Liver (tissue), 9 donors: Measurements from ENCODE around the gene CRACR2B. TPM values are rescaled to one million over a fixed set of nuclear protein-coding genes. Genes with fewer than 3 reads are reported as not detected.

Experiments used
- DNase-seq: peaks from one replicate; pipeline ENCODE4 v3.0.0-alpha.2; 2017; ENCODE audit warnings: low spot score
- H3K27ac ChIP-seq, 2 donors: one replicate each; pipeline ENCODE4 v1.7.0; 2013; ENCODE audit warnings: inconsistent platforms in 2 of 2, low read length in 2 of 2, control low read depth in 1 of 2, low read depth in 1 of 2, mild to moderate bottlenecking in 1 of 2
- H3K27me3 ChIP-seq, 4 donors: one replicate each; pipeline versions ENCODE4 v1.6.1 to v1.7.0; 2013; ENCODE audit warnings: low read length in 3 of 4, inconsistent platforms in 1 of 4, mild to moderate bottlenecking in 1 of 4, moderate library complexity in 1 of 4; ENCODE audit not compliant: control insufficient read depth in 4 of 4, insufficient read depth in 4 of 4
- H3K36me3 ChIP-seq, 4 donors: one replicate each; pipeline versions ENCODE4 v1.6.1 to v1.7.0; 2013; ENCODE audit warnings: low read length in 3 of 4, mild to moderate bottlenecking in 3 of 4, low read depth in 1 of 4, moderate library complexity in 1 of 4; ENCODE audit not compliant: control insufficient read depth in 4 of 4, insufficient read depth in 3 of 4
- H3K4me1 ChIP-seq, 4 donors: one replicate each; pipeline versions ENCODE4 v1.6.1 to v1.7.0; 2013; ENCODE audit warnings: low read length in 3 of 4, mild to moderate bottlenecking in 3 of 4, moderate library complexity in 1 of 4; ENCODE audit not compliant: control insufficient read depth in 4 of 4, insufficient read depth in 4 of 4
- H3K4me3 ChIP-seq, 3 donors: one replicate each; pipeline versions ENCODE4 v1.6.1 to v1.7.0; 2013; ENCODE audit warnings: low read length in 3 of 3, control low read depth in 1 of 3, low read depth in 1 of 3, mild to moderate bottlenecking in 1 of 3
- H3K9ac ChIP-seq, 2 donors: one replicate each; pipeline ENCODE4 v1.7.0; 2013; ENCODE audit warnings: low read length in 2 of 2, mild to moderate bottlenecking in 2 of 2, moderate library complexity in 2 of 2, control low read depth in 1 of 2, low read depth in 1 of 2
- H3K9me3 ChIP-seq, 4 donors: one replicate each; pipeline versions ENCODE4 v1.6.1 to v1.7.0; 2013; ENCODE audit warnings: low read length in 3 of 4; ENCODE audit not compliant: control insufficient read depth in 4 of 4
- FOXA1 ChIP-seq: IDR thresholded peaks from 2 replicates; pipeline ENCODE4 v1.6.1; 2016; ENCODE audit warnings: antibody characterized with exemption
- GABPA ChIP-seq, 2 donors: IDR thresholded peaks in 1 of 2; conservative IDR thresholded peaks in 1 of 2; 2 replicates each; pipeline ENCODE4 v1.6.1; 2016; ENCODE audit warnings: antibody characterized with exemption in 2 of 2, mild to moderate bottlenecking in 1 of 2, moderate library complexity in 1 of 2
- JUND ChIP-seq, 2 donors: IDR thresholded peaks; 2 replicates each; pipeline ENCODE4 v1.6.1; 2016; ENCODE audit warnings: antibody characterized with exemption in 2 of 2
- REST ChIP-seq: IDR thresholded peaks from 2 replicates; pipeline ENCODE4 v1.6.1; 2016; ENCODE audit warnings: antibody characterized with exemption, mild to moderate bottlenecking
- RXRA ChIP-seq, 2 donors: IDR thresholded peaks; 2 replicates each; pipeline ENCODE4 v1.6.1; 2017 to 2018; ENCODE audit warnings: antibody characterized with exemption in 2 of 2, mild to moderate bottlenecking in 1 of 2
- SP1 ChIP-seq: IDR thresholded peaks from 2 replicates; pipeline ENCODE4 v1.6.1; 2018; ENCODE audit warnings: antibody characterized with exemption, mild to moderate bottlenecking
- TAF1 ChIP-seq: conservative IDR thresholded peaks from 2 replicates; pipeline ENCODE4 v1.6.1; 2016; ENCODE audit warnings: antibody characterized with exemption, mild to moderate bottlenecking
- YY1 ChIP-seq: IDR thresholded peaks from 2 replicates; pipeline ENCODE4 v1.6.1; 2016; ENCODE audit warnings: antibody characterized with exemption, mild to moderate bottlenecking
- ZBTB33 ChIP-seq: IDR thresholded peaks from 2 replicates; pipeline ENCODE4 v1.6.1; 2016; ENCODE audit warnings: antibody characterized with exemption
- whole genome bisulfite sequencing: extraction: QIAGEN DNeasy Blood & Tissue Kit; methylation state at CpG from one replicate; pipeline ENCODE4 v1.1.7; 2013; 5-methylcytosine and 5-hydroxymethylcytosine counted together
- polyA plus RNA-seq, 2 donors: library from polyadenylated mRNA; stranded (reverse) in 1 of 2; unstranded in 1 of 2; fragments of 200-250 nt in 1 of 2; fragments of >200 nt in 1 of 2; fragmentation: Nextera tagmentation in 1 of 2; extraction: Ambion mirVana in 1 of 2; gene quantifications; one replicate each; pipeline versions ENCODE4 v1.2.1 to v1.2.3, GENCODE V29; 2013 to 2015
- total RNA-seq, 2 donors: library from RNA; depleted of rRNA; stranded (reverse); fragments of >200 nt; gene quantifications; one replicate each; pipeline ENCODE4 v1.2.3, GENCODE V29; 2014
- donor health status: healthy.
- donor health status: healthy.
- donor health status: healthy.
- donor health status: healthy.
- donor health status: healthy.

Gene CRACR2B
- total and polyA plus RNA-seq, 4 donors = 0.14 to 2.9 (median 2.2) TPM

DNA sequence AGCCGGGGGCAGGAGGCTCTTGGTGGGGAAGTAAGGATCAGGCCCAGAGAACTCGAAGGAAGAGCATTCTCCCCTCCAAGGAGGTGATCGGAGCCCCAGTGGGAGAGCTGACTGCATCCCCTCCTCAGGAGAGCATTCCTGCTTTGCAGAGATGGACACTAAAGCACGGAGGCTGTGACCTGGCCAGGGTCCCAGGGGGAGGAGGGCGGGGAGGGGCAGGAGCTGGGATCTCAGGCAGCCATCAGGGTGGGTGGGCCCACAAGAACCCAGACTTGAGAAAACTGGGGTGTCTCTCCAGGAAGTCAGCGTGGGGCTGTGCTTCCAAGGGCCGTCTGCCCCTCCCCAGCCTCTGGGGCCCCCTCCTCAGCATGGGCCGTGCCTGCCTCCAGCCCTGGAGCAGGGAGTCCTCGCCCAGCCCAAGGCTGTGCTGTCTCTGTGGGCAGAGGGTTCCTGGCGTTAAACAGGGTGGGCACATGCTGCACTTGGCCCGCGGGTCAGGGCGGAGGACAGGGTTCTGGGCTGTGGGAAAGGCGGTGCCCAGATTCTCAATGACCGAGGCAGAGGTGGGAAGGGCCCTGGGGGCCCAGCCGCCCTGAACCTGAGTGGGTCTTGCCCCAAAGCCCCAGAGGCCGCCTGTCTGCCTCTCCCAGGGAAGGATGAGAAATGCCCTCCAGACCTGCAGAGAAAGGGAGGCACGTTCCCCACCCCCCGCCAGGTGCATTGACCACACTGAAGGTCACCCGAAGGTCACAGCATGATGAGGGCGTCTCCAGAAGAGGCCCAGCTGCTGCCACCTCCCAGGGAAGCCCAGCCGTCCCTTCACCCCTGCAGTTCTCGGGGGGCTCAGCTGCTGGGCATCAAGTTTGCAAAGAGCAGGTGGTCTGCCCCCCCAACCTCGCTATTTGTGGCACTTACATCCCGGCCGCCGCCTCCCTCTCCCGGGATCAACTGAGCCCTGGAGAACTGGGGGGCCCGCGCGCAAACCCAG is 38.5 kb upstream of the CRACR2B start:
- Histone ChIP-seq H3K9ac (no peak overlapping the region), H3K27ac (no peak overlapping the region)
- no peak for DNase-seq

GRCh38 chr11:789943-790342 is 37.8 kb upstream of the CRACR2B start, which contains the start of gene CEND1:
Gene CEND1 (minus strand): TSS chr11:790090. CDS start chr11:788576, 1,514 bp downstream.
- no peaks in the 10 kb centered on the region for H3K9me3 ChIP-seq
- DNase-seq = no peak
- H3K9ac ChIP-seq = no peak within 1 kb of the TSS
- H3K27ac ChIP-seq = no peak within 1 kb of the TSS
- H3K36me3 ChIP-seq = peaks cover 0 to 11% (median 6%) of the 10 kb centered on the region in 4 donors
- 8% methylated on average over 44 of the region's 44 CpGs for WGBS
- TF ChIP-seq TAF1 (no peak), RXRA (IDR thresholded peaks at IDR 0.05) (no peak), GABPA (IDR thresholded peaks at IDR 0.05 in 1 of 2, conservative IDR thresholded peaks at IDR 0.05 in 1 of 2) (no peak), ZBTB33 (no peak), SP1 (no peak), JUND (IDR thresholded peaks at IDR 0.05) (no peak), YY1 (no peak), REST (no peak), FOXA1 (no peak)
- no peak within 1 kb of the TSS for H3K4me3 ChIP-seq
- H3K27me3 ChIP-seq = no peaks in the 10 kb centered on the region
- H3K4me1 ChIP-seq = peaks cover 2 to 16% (median 10%) of the 10 kb centered on the region in 4 donors

More for the DNA sequence above, 38.5 kb upstream of the CRACR2B start:
- Histone ChIP-seq H3K27me3 (no peaks in the 10 kb centered on the region), H3K4me1 (peaks cover 0 to 11% (median 5%) of the 10 kb centered on the region in 4 donors), H3K4me3 (no peak overlapping the region), H3K9me3 (no peaks in the 10 kb centered on the region), H3K36me3 (peaks cover 0 to 10% (median 6%) of the 10 kb centered on the region in 4 donors)
- TF ChIP-seq GABPA (IDR thresholded peaks at IDR 0.05 in 1 of 2, conservative IDR thresholded peaks at IDR 0.05 in 1 of 2) (no peak), RXRA (IDR thresholded peaks at IDR 0.05) (no peak)
- WGBS = 40% methylated on average over 31 of the region's 31 CpGs
